Right cardiac atrium (tissue), 5 donors: ENCODE data around the gene KCNB1. TPM values are rescaled to one million over a fixed set of nuclear protein-coding genes. Genes with fewer than 3 reads are reported as not detected.
A peak's percentile ranks its signal among the peaks of the same experiment; 100 is the strongest.

Experiments
- ATAC-seq, 2 donors: fragments of 200-7000 bp; cut with Tn5 transposase; one replicate each; pipeline versions ENCODE4 v1.8.0 to v1.9.1; 2020; ENCODE audit warnings: moderate library complexity in 2 of 2, mild to moderate bottlenecking in 1 of 2
- DNase-seq, 3 donors: peaks; one replicate each; pipeline ENCODE4 v3.0.0-alpha.2; 2020
- H3K27ac ChIP-seq: one replicate; pipeline ENCODE4 v1.5.1; 2013; ENCODE audit warnings: mild to moderate bottlenecking, low read length, control low read depth, moderate library complexity
- H3K27me3 ChIP-seq: one replicate; pipeline ENCODE4 v1.6.1; 2013; ENCODE audit not compliant: control insufficient read depth, insufficient read depth
- H3K4me1 ChIP-seq: one replicate; pipeline ENCODE4 v1.6.1; 2013; ENCODE audit warnings: low read length; ENCODE audit not compliant: control insufficient read depth, insufficient read depth
- H3K4me3 ChIP-seq: one replicate; pipeline ENCODE4 v1.5.1; 2013; ENCODE audit warnings: low read length, control low read depth
- H3K9me3 ChIP-seq: one replicate; pipeline ENCODE4 v1.6.1; 2013; ENCODE audit warnings: low read length; ENCODE audit not compliant: control insufficient read depth
- WGBS: extraction: QIAGEN DNeasy Blood & Tissue Kit; methylation state at CpG from one replicate; pipeline ENCODE4 v1.1.7; 2013; 5-methylcytosine and 5-hydroxymethylcytosine counted together
- intact Hi-C, 4 donors: fragments of 100-400 bp; cut with DNase I; formaldehyde crosslinking; loops; one replicate each; pipeline versions ENCODE4 v1.11.0 to v1.14.0; 2022 to 2023
- polyA plus RNA-seq: library from polyadenylated mRNA; stranded (reverse); fragments of 200-250 nt; gene quantifications from one replicate; pipeline ENCODE4 v1.2.3, GENCODE V29; 2013
- total RNA-seq, 4 donors: library from RNA; stranded (reverse); fragmentation: NEBNext Ultra II Directional; extraction: Animal tissue kit (Norgen Biotek cat#: 25700); gene quantifications; one replicate each; pipeline ENCODE4 v1.2.1, GENCODE V29; 2021
- donor health status: healthy with polysubstance abuse.
- donor health status: DM: no; HTN: yes; CAD: no.
- donor health status: DM: no; HTN: no; CAD: no.
- donor health status: DM: no; HTN: yes; CAD: no; lungs with severe emphysema.
- donor health status: DM: yes; HTN: yes; CAD: no.

The KCNB1 gene
- total and polyA plus RNA-seq, 5 donors = 0.35 to 1.6 (median 0.66) TPM

DNA sequence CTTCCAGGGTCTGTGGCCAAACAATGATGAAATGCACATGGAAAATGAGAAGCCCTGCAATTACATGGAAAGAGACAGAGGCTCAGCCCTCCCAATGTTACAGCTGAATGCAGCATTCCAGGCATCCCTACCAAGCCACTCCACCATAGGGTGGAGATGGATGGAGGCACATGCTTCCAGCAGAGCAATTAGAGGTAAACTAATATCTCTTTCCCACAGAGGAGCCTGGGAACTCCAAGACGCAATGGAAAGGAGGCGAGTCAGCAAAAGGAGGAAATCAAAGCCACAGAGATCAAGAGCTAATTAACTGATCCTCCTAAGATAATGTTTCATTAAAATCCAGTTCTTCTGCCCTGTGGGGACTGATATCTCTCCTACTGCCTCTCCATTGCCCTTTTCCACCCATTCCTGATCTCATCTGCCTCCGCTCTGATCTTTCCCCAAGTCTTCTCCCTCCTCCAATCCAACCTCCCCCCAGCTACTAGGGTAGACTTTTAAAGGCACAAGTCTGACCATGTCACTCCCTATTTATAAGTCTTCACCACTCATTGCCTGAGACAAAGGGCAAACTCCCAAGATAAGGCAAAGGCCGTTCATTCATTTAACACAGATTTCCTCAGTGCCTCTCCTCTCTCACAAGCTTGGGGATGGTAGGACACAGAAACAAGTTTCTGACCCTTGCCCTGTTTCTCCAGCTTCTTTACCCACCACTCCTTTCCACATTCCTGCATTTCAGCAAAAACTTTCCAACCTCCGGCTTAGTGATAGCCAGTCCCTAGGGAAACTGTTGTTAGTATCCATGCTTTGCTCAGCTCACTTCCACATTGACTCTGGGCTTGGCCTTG lies 14.3 kb upstream of the KCNB1 start:
- DNase-seq (no peak), ATAC-seq (no peak)
- H3K27me3 ChIP-seq = no peaks in the 10 kb centered on the region
- H3K9me3 ChIP-seq = no peaks in the 10 kb centered on the region
- H3K4me1 ChIP-seq = no peaks in the 10 kb centered on the region
- no peak overlapping the region for H3K4me3 ChIP-seq
- WGBS = 63% methylated on average over 5 of the region's 5 CpGs
- intact Hi-C loops = no loop called here
- no peak overlapping the region for H3K27ac ChIP-seq

DNA sequence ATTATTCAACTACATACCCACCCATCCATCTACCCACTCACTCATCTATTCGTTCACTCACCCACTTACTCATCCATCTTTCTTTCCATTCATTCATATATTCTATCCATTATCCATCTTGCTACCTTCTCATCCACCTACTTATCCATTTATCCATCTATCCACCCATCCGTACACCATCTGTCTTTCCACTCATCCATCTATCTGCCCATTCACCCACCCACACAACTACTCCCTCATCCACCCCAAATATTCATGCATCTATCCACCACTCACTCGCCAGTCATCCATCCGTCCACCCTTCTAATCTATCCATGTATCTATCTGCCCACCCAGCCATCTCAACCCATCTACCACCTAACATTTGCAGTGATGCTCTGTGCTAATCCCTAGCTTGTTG lies 13.6 kb upstream of the KCNB1 start:
- intact Hi-C loops = no loop called here
- Histone ChIP-seq H3K4me3 (no peak overlapping the region), H3K27ac (no peak overlapping the region), H3K9me3 (no peaks in the 10 kb centered on the region), H3K27me3 (no peaks in the 10 kb centered on the region), H3K4me1 (no peaks in the 10 kb centered on the region)
- WGBS = 84% methylated on average over 4 of the region's 4 CpGs
- ATAC-seq (no peak), DNase-seq (no peak)

DNA sequence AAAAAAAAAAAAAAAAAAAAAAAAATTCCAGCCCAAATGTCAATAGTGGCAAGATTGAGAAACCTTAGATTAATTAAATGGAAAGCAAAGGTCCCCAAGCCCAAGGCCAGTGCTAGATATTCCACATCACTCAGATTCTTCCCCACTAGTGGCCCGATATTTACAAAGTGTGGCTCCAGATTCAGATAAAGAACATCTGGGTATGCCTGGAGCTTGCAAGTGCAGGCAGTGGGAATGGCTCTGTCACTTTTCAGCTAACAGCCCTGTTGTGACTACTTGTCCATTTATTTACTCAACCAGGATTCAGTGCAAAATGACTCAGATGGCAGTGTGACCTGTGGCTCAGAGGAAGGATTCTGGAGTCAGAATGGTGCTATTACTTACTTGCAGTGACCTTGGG lies 8.2 kb upstream of the KCNB1 start:
- Histone ChIP-seq H3K27ac (no peak overlapping the region), H3K4me1 (no peaks in the 10 kb centered on the region), H3K27me3 (no peaks in the 10 kb centered on the region), H3K9me3 (no peaks in the 10 kb centered on the region), H3K4me3 (no peak overlapping the region)
- DNase-seq (no peak), ATAC-seq (no peak)
- WGBS = 58% methylated on average over 1 of the region's 1 CpG
- intact Hi-C loops = no loop called here

DNA sequence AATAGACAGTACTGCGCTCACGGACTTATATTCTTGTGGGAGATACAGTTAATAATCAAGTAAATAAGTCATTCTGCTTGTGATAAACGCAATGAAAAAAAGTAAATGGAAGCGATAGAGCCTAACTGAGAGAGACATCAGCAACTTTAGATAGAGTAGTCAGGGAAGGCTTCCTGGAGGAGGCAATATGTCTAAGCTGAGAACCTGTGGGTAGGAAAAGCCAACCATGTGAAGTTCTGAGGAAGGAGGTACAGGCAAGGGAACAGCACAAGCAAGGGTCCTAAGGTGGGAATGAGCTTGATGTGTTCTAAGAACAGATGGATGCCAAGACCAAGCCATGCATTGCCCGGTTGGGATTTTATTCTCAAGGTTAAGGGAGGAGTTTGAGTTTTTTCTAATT lies 7.2 kb upstream of the KCNB1 start:
- intact Hi-C loops = loop anchor here in 1 of 4 donors (10.0 kb wide), 1 partner anchor 105 kb away; no protein-coding TSS in a partner anchor
- ATAC-seq (no peak), DNase-seq (no peak)
- no peak overlapping the region for H3K4me3 ChIP-seq
- H3K27ac ChIP-seq = no peak overlapping the region
- no peaks in the 10 kb centered on the region for H3K4me1 ChIP-seq
- no peaks in the 10 kb centered on the region for H3K9me3 ChIP-seq
- H3K27me3 ChIP-seq = no peaks in the 10 kb centered on the region
- 92% methylated on average over 5 of the region's 5 CpGs for WGBS

DNA sequence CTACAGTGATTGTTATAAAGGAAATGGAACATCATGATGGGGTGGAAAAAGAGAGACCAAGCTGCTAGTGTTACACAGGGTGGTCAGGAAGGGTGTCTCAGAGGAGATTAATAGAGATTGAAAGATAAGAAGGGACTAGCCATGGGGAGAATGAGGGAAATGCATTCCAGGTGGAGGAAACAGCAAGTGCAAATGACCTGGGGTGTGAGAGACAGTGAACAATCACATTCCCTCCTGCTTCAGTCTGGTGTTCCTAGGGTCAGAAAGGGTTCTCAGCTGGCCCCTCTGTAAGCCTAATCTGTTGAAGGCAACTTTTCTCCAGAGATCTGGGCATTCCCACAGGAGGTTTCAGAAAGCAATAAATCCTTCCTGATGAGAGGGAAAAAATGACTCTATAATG lies 3.6 kb upstream of the KCNB1 start:
- Histone ChIP-seq H3K4me1 (no peaks in the 10 kb centered on the region), H3K27ac (no peak overlapping the region), H3K4me3 (no peak overlapping the region), H3K9me3 (no peaks in the 10 kb centered on the region), H3K27me3 (no peaks in the 10 kb centered on the region)
- ATAC-seq (no peak), DNase-seq (no peak)
- intact Hi-C loops = loop anchor here in 1 of 4 donors (10.0 kb wide), 1 partner anchor 101 kb away; no protein-coding TSS in a partner anchor

DNA sequence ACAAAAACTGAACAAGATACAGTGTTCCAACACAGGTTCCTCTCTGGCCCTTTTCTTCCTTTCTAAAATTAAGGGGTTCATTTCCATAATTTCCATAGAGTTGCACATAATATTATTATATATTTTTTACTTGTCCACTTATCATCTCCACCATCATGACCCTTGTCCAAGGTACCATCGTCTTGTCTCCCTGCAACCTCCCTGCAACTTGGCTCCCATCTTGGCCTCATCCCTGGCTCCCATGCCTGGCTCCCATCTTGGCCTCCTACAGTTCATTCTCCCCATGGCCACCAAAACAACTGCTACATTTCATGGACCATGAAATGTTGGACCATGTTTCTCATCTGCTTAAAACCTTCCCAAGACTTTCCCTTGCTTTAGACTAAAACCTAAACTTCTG lies 3.1 kb upstream of the KCNB1 start:
- Histone ChIP-seq H3K4me3 (no peak overlapping the region), H3K9me3 (no peaks in the 10 kb centered on the region), H3K27ac (no peak overlapping the region), H3K27me3 (no peaks in the 10 kb centered on the region), H3K4me1 (no peaks in the 10 kb centered on the region)
- ATAC-seq (no peak), DNase-seq (no peak)
- 62% methylated on average over 1 of the region's 1 CpG for WGBS
- intact Hi-C loops = loop anchor here in 1 of 4 donors (10.0 kb wide), 1 partner anchor 101 kb away; no protein-coding TSS in a partner anchor

DNA sequence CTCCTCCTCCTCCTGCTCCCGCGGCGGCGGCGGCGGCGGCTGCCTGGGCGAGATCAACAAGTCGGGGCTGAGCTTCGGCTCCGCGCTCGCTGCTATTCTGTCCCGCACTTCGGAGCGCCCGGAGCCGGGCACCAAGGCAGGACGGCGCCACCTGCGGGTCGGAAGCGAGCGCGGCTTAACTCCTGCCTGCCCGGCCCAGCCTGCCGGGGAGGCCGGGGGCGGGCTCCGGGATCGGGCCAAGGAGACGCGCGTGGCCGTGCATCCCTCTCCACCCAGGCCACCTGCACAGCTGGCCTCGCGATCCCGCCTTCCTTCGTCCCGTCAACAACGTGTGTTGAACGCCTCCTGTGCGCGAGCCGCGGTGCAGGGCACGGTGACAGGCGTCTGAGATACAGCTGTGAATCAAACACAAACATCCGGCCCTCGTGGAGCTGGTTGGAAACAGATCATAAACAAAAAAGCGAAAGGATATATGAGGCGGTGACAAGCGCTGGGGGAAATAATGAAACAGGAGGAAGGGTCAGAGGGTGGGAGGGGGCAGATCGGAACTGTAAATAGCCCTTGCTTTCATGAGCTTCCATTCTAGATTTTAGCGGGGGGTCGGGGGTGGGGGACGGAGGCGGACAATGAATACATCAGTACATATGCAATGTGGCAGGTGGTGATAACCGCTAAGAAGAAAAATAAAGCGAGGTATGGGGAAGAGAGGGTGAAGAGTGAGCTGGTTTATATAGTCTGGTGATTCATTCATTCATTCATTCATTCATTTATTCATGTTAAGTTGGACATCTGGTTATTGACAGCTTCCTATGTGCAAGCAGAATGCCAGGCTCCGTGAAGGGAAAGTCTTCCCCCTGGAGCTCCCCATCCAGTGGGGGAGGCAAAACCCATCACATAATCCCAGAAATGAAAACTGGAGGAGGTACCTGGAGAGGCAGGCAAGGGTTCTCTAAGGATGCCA lies 2.0 kb upstream of the KCNB1 start:
- DNase-seq (peak; percentile 86 to 94 (median 92)), ATAC-seq (peak; percentile 91 to 93)
- no peak overlapping the region for H3K27ac ChIP-seq
- intact Hi-C loops = loop anchor here in 2 of 4 donors (5.0 to 10.0 kb wide), 3 partner anchors 92 to 147 kb away; no protein-coding TSS in a partner anchor
- no peaks in the 10 kb centered on the region for H3K27me3 ChIP-seq
- H3K9me3 ChIP-seq = no peaks in the 10 kb centered on the region
- 1% methylated on average over 61 of the region's 61 CpGs for WGBS
- peak overlapping the region; percentile 58 for H3K4me3 ChIP-seq
- H3K4me1 ChIP-seq = no peaks in the 10 kb centered on the region

DNA sequence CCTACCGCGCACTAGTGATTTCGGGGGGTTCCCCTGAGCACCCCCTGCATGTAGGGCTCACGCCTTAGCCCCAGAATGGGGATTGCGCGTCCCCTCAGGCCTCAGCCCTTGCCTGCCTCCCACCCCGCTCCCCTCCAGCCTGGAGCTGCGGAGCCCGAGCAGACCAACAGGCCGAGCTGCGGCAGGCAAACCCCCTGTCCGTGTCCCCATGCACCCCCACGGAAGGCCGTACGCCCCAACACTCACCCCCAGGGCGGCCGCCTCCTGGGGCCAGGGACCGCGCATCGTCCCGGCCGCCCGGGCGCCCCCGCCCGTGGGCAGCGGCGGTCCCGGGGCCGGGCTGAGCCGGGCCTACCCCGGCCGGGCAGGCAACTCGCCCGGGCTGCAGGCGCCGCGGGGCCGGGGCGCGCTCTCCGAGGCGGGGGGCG lies 1.2 kb upstream of the KCNB1 start:
- no peak for DNase-seq
- intact Hi-C loops = loop anchor here (2.0 to 10.0 kb wide), 4 partner anchors 91 to 149 kb away; no protein-coding TSS in a partner anchor
- Histone ChIP-seq H3K27me3 (no peaks in the 10 kb centered on the region), H3K27ac (no peak overlapping the region), H3K9me3 (no peaks in the 10 kb centered on the region), H3K4me3 (peak overlapping the region; percentile 58), H3K4me1 (no peaks in the 10 kb centered on the region)
- peak in 1 of 2 donors; percentile 17 for ATAC-seq
- WGBS = 1% methylated on average over 44 of the region's 44 CpGs

DNA sequence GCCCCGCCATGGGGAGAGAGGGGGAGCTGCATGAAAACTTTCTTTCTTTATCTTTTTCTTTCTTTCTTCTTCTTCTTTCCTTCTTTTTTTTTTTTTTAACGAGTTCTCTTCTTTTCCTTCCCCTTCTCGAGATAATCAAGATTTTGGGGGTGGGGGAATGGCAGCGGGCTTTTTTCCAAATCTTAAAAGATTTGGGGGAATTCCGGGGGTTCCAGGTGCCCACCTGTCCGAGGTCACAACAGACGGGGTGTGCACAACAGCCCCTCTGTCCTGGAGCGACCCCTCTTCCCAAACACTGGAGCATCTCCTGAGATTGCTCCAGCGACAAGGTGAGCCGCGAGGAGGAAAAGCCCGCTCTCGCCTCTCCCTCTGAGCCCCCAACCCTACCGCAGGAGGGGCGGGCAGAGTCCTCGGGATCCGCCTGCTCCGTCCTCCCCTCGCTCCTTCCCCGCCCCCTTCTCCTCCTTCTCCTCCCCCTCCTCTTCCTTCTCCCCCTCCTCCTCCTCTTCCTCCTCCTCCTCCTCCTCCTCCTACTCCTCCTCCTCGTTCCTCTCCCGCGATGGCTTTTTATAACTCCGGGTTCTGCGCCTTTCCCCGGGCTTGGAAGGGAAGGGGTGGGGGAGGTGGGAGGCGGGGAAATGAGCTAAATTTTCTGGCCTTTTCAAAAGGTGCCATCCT lies 689 bp upstream of the KCNB1 start:
- no peaks in the 10 kb centered on the region for H3K4me1 ChIP-seq
- intact Hi-C loops = loop anchor here (2.0 to 10.0 kb wide), 4 partner anchors 91 to 148 kb away; no protein-coding TSS in a partner anchor
- peak overlapping the region; percentile 58 for H3K4me3 ChIP-seq
- H3K27ac ChIP-seq = no peak overlapping the region
- WGBS = 1% methylated on average over 27 of the region's 27 CpGs
- DNase-seq (no peak), ATAC-seq (no peak)
- no peaks in the 10 kb centered on the region for H3K9me3 ChIP-seq
- H3K27me3 ChIP-seq = no peaks in the 10 kb centered on the region

DNA sequence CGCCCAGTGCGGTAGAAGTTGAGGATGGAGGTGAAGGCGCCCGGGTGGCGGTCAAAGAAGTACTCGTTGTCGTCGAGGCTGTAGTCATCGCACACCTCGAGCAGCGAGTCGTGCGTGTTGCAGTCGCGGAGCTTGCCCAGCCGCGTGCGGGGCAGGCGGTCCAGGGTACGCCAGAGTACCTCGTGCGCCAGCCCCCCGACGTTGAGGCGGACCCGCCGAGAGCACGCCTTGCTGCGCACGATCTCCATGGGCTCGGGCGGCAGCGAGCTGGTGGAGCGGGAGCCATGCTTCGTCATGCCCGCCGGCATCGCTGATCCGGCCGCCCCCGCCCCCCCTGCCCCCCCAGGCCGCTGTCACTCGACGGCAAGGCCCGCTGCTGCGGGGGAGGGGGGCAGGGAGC lies 295 bp downstream of the KCNB1 start:
- WGBS = 60% methylated on average over 46 of the region's 46 CpGs
- no peaks in the 10 kb centered on the region for H3K9me3 ChIP-seq
- ATAC-seq (no peak), DNase-seq (peak in 1 of 3 donors; percentile 50)
- H3K27me3 ChIP-seq = no peaks in the 10 kb centered on the region
- no peaks in the 10 kb centered on the region for H3K4me1 ChIP-seq
- H3K27ac ChIP-seq = no peak overlapping the region
- H3K4me3 ChIP-seq = no peak overlapping the region
- intact Hi-C loops = loop anchor here (2.0 to 10.0 kb wide), 4 partner anchors 90 to 147 kb away; no protein-coding TSS in a partner anchor
